Amniotic epithelial cell (primary cell): ENCODE data around the gene EHF.
"Not testable (repeated sequence)": the region's sequence is repeated elsewhere in the genome, so short reads cannot be mapped to it uniquely, and the experiment has no call there.

Experiments
- DNase-seq: peaks from one replicate; pipeline ENCODE4 v3.0.0-alpha.2; 2010; ENCODE audit warnings: low read depth

The EHF gene

GRCh38 chr11:34668583-34669053, 47.7 kb downstream of the EHF start:
- DNase-seq: no peak

GRCh38 chr11:34669458-34669857, 48.6 kb downstream of the EHF start:
- no peak for DNase-seq

- no peak for DNase-seq
These were observed 50.2 kb downstream of the EHF start for GRCh38 chr11:34671117-34671516.

- no peak for DNase-seq
These were observed 51.1 kb downstream of the EHF start for GRCh38 chr11:34671946-34672345.

GRCh38 chr11:34674038-34674437, 53.1 kb downstream of the EHF start:
- DNase-seq: no peak

GRCh38 chr11:34676227-34676626, 55.3 kb downstream of the EHF start:
- no peak for DNase-seq

GRCh38 chr11:34679681-34680080, 58.8 kb downstream of the EHF start:
- no peak for DNase-seq

- DNase-seq: peak; percentile 30
These were observed 59.3 kb downstream of the EHF start for GRCh38 chr11:34680206-34680605.

GRCh38 chr11:34680918-34681586, 60.2 kb downstream of the EHF start:
- peak; percentile 39 for DNase-seq

GRCh38 chr11:34682825-34683224, 61.9 kb downstream of the EHF start:
- DNase-seq: peak; percentile 48

- DNase-seq: peak; percentile 9
These were observed 62.5 kb downstream of the EHF start for GRCh38 chr11:34683396-34683795.

- no peak for DNase-seq
These were observed 65.0 kb downstream of the EHF start for GRCh38 chr11:34685864-34686263.

- not testable (repeated sequence) for DNase-seq
These were observed 71.4 kb downstream of the EHF start for GRCh38 chr11:34692299-34692698.

- DNase-seq: no peak
These were observed 76.0 kb downstream of the EHF start for GRCh38 chr11:34696862-34697261.

GRCh38 chr11:34706709-34707461, 86.0 kb downstream of the EHF start:
- DNase-seq: peak; percentile 51

- no peak for DNase-seq
These were observed 86.6 kb downstream of the EHF start for GRCh38 chr11:34707462-34707840.
